Measurements from ENCODE around the gene GTSE1. TPM values are rescaled to one million over a fixed set of nuclear protein-coding genes. Genes with fewer than 3 reads are reported as not detected.
"Not testable (repeated sequence)": the region's sequence is repeated elsewhere in the genome, so short reads cannot be mapped to it uniquely, and the experiment has no call there.

GTSE1 gene
- total RNA-seq, 1 experiment from 2014 or later, result 20.6 TPM

GRCh38 chr22:46312056-46312455 lies 15.4 kb downstream of the GTSE1 start:
- ATAC-seq, result no peak
- no peak overlapping the region for H2AFZ ChIP-seq (ENCODE audit: low read length)
- no peaks in the 10 kb centered on the region for H3F3A ChIP-seq (ENCODE audit: low read length, unreplicated experiment)
- intact Hi-C loops (cut with micrococcal nuclease), result loop anchor here (10.0 kb wide), 1 partner anchor 317 kb away; no protein-coding TSS in a partner anchor
- no peak overlapping the region for H3K4me2 ChIP-seq (ENCODE audit: low read length)
- no peak overlapping the region for H3K4me3 ChIP-seq (ENCODE audit: low read length)
- no peaks in the 10 kb centered on the region for H4K20me1 ChIP-seq (ENCODE audit: low read length)
- H3K36me3 ChIP-seq (ENCODE audit: low read depth, low read length), result peaks cover 31% of the 10 kb centered on the region
- ChIA-PET CTCF (no interaction called here), POLR2A (ENCODE audit: unreplicated experiment) (no interaction called here)
- H3K9ac ChIP-seq (ENCODE audit: low read length), result no peak overlapping the region
- DNase-seq, result no peak
- no peaks in the 10 kb centered on the region for H3K9me2 ChIP-seq (replicated peaks; ENCODE audit: low read length)
- H3K9me3 ChIP-seq (ENCODE audit: low read length), result no peaks in the 10 kb centered on the region
- H3K27me3 ChIP-seq (ENCODE audit: low read length), result no peaks in the 10 kb centered on the region
- H3K79me2 ChIP-seq (ENCODE audit: low read length), result peaks cover 22% of the 10 kb centered on the region
- BruUV-seq (replicated peaks), result no TSS peak
- H3K27ac ChIP-seq (ENCODE audit: low read length), result no peak overlapping the region
- H3K4me1 ChIP-seq (ENCODE audit: insufficient read depth, low read length), result no peaks in the 10 kb centered on the region
- no peak for TF ChIP-seq EZH2phosphoT487 (IDR thresholded peaks at IDR 0.05; ENCODE audit: borderline replicate concordance, low read length)
- no peak for TF ChIP-seq EZH2 (IDR thresholded peaks at IDR 0.05; ENCODE audit: low read length, unreplicated experiment)
- no peak for TF ChIP-seq CTCF (conservative IDR thresholded peaks at IDR 0.05; ENCODE audit: low read depth, low read length)

DNA sequence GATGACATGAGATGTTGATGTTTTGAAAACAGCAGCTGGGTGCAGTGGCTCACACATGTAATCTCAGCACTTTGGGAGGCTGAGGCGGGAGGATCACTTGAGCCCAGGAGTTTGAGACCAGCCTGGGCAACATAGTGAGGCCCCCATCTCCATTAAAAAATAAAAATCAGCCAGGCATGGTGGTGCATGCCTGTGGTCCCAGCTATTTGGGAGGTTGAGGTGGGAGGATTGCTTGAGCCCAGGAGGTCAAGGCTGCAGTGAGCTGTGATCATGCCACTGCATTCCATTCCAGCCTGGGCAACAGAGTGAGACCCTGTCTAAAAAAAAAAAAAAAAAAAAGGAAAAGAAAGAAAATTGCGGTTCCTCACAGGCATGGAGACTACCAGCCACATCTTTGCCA lies 16.2 kb downstream of the GTSE1 start:
- Histone ChIP-seq H3K79me2 (ENCODE audit: low read length) (peaks cover 14% of the 10 kb centered on the region; the same call in 1 of the 2 replicates), H3K36me3 (ENCODE audit: low read depth, low read length) (peaks cover 38% of the 10 kb centered on the region)
- CTCF ChIA-PET; H2AFZ ChIP-seq (ENCODE audit: low read length); H3K4me2 ChIP-seq (ENCODE audit: low read length); H3K27me3 ChIP-seq (ENCODE audit: low read length); POLR2A ChIA-PET (ENCODE audit: unreplicated experiment); H3K27ac ChIP-seq (ENCODE audit: low read length); DNase-seq; H4K20me1 ChIP-seq (ENCODE audit: low read length); H3K9me3 ChIP-seq (ENCODE audit: low read length); H3K4me1 ChIP-seq (ENCODE audit: insufficient read depth, low read length); H3K4me3 ChIP-seq (ENCODE audit: low read length); ATAC-seq; H3F3A ChIP-seq (ENCODE audit: low read length, unreplicated experiment); BruUV-seq (replicated peaks); H3K9me2 ChIP-seq (replicated peaks; ENCODE audit: low read length); H3K9ac ChIP-seq (ENCODE audit: low read length): not testable (repeated sequence)
- intact Hi-C loops (cut with micrococcal nuclease), result loop anchor here (10.0 kb wide), 1 partner anchor 318 kb away; no protein-coding TSS in a partner anchor

DNA sequence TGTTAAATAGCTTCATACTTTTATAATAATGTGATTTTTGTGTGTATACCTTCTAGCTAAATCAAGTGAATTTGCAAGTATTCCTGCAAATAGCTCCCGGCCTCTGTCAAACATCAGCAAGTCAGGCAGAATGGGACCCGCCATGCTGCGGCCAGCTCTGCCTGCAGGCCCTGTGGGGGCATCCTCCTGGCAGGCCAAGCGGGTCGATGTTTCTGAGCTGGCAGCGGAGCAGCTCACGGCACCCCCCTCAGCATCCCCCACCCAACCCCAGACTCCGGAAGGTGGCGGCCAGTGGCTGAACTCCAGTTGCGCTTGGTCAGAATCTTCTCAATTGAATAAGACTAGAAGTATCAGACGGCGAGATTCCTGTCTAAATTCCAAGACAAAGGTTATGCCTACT lies 19.3 kb downstream of the GTSE1 start:
- no peak for DNase-seq
- ChIA-PET CTCF (interaction anchor here (0.6 kb wide), 1 partner anchor 320 kb away, joined by 3 read pairs; no protein-coding TSS in a partner anchor), POLR2A (ENCODE audit: unreplicated experiment) (no interaction called here)
- 0 out of 2 replicates have a peak, but pooled peaks cover 4% of the 10 kb centered on the region for H3K79me2 ChIP-seq (ENCODE audit: low read length)
- H3K27me3 ChIP-seq (ENCODE audit: low read length), result no peaks in the 10 kb centered on the region
- no peak overlapping the region for H3K4me3 ChIP-seq (ENCODE audit: low read length)
- no peaks in the 10 kb centered on the region for H3K4me1 ChIP-seq (ENCODE audit: insufficient read depth, low read length)
- no peaks in the 10 kb centered on the region for H3K9me2 ChIP-seq (replicated peaks; ENCODE audit: low read length)
- H3F3A ChIP-seq (ENCODE audit: low read length, unreplicated experiment), result no peaks in the 10 kb centered on the region
- H4K20me1 ChIP-seq (ENCODE audit: low read length), result no peaks in the 10 kb centered on the region
- intact Hi-C loops (cut with micrococcal nuclease), result loop anchor here (10.0 kb wide), 1 partner anchor 321 kb away; no protein-coding TSS in a partner anchor
- ATAC-seq, result no peak
- no peak overlapping the region for H3K4me2 ChIP-seq (ENCODE audit: low read length)
- TF ChIP-seq CTCF (conservative IDR thresholded peaks at IDR 0.05; ENCODE audit: low read depth, low read length) (no peak), EZH2 (IDR thresholded peaks at IDR 0.05; ENCODE audit: low read length, unreplicated experiment) (no peak)
- H3K9me3 ChIP-seq (ENCODE audit: low read length), result no peaks in the 10 kb centered on the region
- no peak overlapping the region for H3K9ac ChIP-seq (ENCODE audit: low read length)
- H3K27ac ChIP-seq (ENCODE audit: low read length), result no peak overlapping the region
- BruUV-seq (replicated peaks), result no TSS peak
- peaks cover 25% of the 10 kb centered on the region for H3K36me3 ChIP-seq (ENCODE audit: low read depth, low read length)
- H2AFZ ChIP-seq (ENCODE audit: low read length), result no peak overlapping the region
